ENCODE measurements around the gene PTPRA.
"Not testable (repeated sequence)": the region's sequence is repeated elsewhere in the genome, so short reads cannot be mapped to it uniquely, and the experiment has no call there.

PTPRA gene

GRCh38 chr20:3045816-3046676 lies 172.8 kb downstream of the PTPRA start, which contains the start of gene MRPS26:
Gene MRPS26 (plus strand): TSS chr20:3046052. CDS start chr20:3046069, 17 bp downstream.
- DNase-seq = peak; percentile 90

- peak; percentile 86 for DNase-seq
Observed at GRCh38 chr20:3046677-3047462, 173.6 kb downstream of the PTPRA start.

- no peak for DNase-seq
Observed at GRCh38 chr20:3047486-3048419, 174.5 kb downstream of the PTPRA start.

- no peak for DNase-seq
Observed at GRCh38 chr20:3051385-3052019, 178.2 kb downstream of the PTPRA start.

- DNase-seq = no peak
Observed at GRCh38 chr20:3059489-3059888, 186.2 kb downstream of the PTPRA start.

- not testable (repeated sequence) for DNase-seq
Observed at GRCh38 chr20:3064119-3064518, 190.8 kb downstream of the PTPRA start.

- no peak for DNase-seq
Observed at GRCh38 chr20:3067139-3068014, 194.1 kb downstream of the PTPRA start.

- peak; percentile 36 for DNase-seq
Observed at GRCh38 chr20:3068075-3068474, 194.8 kb downstream of the PTPRA start.

- DNase-seq = peak; percentile 93
Observed at GRCh38 chr20:3068986-3069900, 196.0 kb downstream of the PTPRA start.

GRCh38 chr20:3070725-3071124 lies 197.4 kb downstream of the PTPRA start:
- DNase-seq = no peak

GRCh38 chr20:3071266-3071609 lies 198.0 kb downstream of the PTPRA start:
- DNase-seq = no peak

- no peak for DNase-seq
Observed at GRCh38 chr20:3071610-3072529, 198.6 kb downstream of the PTPRA start, which contains the start of gene OXT. Gene OXT (plus strand): TSS chr20:3071620. CDS start chr20:3071656, 36 bp downstream.

- DNase-seq = no peak
Observed at GRCh38 chr20:3072530-3073250, 199.4 kb downstream of the PTPRA start.

GRCh38 chr20:3073251-3073643 lies 200.0 kb downstream of the PTPRA start:
- DNase-seq = not testable (repeated sequence)

GRCh38 chr20:3074812-3075211 lies 201.5 kb downstream of the PTPRA start:
- DNase-seq = no peak

GRCh38 chr20:3075315-3075714 lies 202.0 kb downstream of the PTPRA start:
- not testable (repeated sequence) for DNase-seq

GRCh38 chr20:3077618-3078134 lies 204.4 kb downstream of the PTPRA start:
- DNase-seq = no peak

GRCh38 chr20:3080939-3081388 lies 207.7 kb downstream of the PTPRA start:
- DNase-seq = no peak

Data from NCI-H345 (cell line).